Renal pelvis (tissue), 12 donors: ENCODE results near the gene CEMIP2. TPM values are rescaled to one million over a fixed set of nuclear protein-coding genes. Genes with fewer than 3 reads are reported as not detected.
"Not testable (repeated sequence)": the region's sequence is repeated elsewhere in the genome, so short reads cannot be mapped to it uniquely, and the experiment has no call there.

Experiments used
- DNase-seq: peaks from one replicate; pipeline ENCODE4 v3.0.0-alpha.2; 2013
- long read RNA-seq, 16 experiments: transcript quantifications; one replicate each; lab custom pipeline, GENCODE V29; 2026
- polyA plus RNA-seq, 3 donors: library from polyadenylated mRNA; unstranded; fragments of 120-200 nt; gene quantifications; one replicate each; pipeline ENCODE4 v1.2.1, GENCODE V29; 2013; ENCODE audit not compliant: insufficient read length in 3 of 3

Gene CEMIP2, protein sequence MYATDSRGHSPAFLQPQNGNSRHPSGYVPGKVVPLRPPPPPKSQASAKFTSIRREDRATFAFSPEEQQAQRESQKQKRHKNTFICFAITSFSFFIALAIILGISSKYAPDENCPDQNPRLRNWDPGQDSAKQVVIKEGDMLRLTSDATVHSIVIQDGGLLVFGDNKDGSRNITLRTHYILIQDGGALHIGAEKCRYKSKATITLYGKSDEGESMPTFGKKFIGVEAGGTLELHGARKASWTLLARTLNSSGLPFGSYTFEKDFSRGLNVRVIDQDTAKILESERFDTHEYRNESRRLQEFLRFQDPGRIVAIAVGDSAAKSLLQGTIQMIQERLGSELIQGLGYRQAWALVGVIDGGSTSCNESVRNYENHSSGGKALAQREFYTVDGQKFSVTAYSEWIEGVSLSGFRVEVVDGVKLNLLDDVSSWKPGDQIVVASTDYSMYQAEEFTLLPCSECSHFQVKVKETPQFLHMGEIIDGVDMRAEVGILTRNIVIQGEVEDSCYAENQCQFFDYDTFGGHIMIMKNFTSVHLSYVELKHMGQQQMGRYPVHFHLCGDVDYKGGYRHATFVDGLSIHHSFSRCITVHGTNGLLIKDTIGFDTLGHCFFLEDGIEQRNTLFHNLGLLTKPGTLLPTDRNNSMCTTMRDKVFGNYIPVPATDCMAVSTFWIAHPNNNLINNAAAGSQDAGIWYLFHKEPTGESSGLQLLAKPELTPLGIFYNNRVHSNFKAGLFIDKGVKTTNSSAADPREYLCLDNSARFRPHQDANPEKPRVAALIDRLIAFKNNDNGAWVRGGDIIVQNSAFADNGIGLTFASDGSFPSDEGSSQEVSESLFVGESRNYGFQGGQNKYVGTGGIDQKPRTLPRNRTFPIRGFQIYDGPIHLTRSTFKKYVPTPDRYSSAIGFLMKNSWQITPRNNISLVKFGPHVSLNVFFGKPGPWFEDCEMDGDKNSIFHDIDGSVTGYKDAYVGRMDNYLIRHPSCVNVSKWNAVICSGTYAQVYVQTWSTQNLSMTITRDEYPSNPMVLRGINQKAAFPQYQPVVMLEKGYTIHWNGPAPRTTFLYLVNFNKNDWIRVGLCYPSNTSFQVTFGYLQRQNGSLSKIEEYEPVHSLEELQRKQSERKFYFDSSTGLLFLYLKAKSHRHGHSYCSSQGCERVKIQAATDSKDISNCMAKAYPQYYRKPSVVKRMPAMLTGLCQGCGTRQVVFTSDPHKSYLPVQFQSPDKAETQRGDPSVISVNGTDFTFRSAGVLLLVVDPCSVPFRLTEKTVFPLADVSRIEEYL (N-terminal part only)
- 10 to 100 TPM; 23.7 to 29.7 (median 27.6) TPM for polyA plus RNA-seq
- long read RNA-seq, donor 1, partial matches to known transcripts, result 0 of 2 reads
- long read RNA-seq, donor 1, other reads (novel, unspliced or antisense), result 0 of 2 reads
- long read RNA-seq, donor 2, result 0 reads
- long read RNA-seq, donor 3, full-length matches to known transcripts, result 4 of 4 reads
- long read RNA-seq, donor 3, partial matches to known transcripts, result 0 of 4 reads
- long read RNA-seq, donor 3, other reads (novel, unspliced or antisense), result 0 of 4 reads
- long read RNA-seq, donor 4, result 0 reads
- long read RNA-seq, donor 5, full-length matches to known transcripts, result 1 of 1 reads
- long read RNA-seq, donor 5, partial matches to known transcripts, result 0 of 1 reads
- long read RNA-seq, donor 5, other reads (novel, unspliced or antisense), result 0 of 1 reads
- long read RNA-seq, donor 6, partial matches to known transcripts, result 0 of 3 reads
- long read RNA-seq, donor 6, other reads (novel, unspliced or antisense), result 0 of 3 reads
- long read RNA-seq, donor 7, full-length matches to known transcripts, result 4 of 4 reads
- long read RNA-seq, donor 7, partial matches to known transcripts, result 0 of 4 reads
- long read RNA-seq, donor 7, other reads (novel, unspliced or antisense), result 0 of 4 reads
- long read RNA-seq, donor 8, partial matches to known transcripts, result 0 of 2 reads
- long read RNA-seq, donor 8, other reads (novel, unspliced or antisense), result 0 of 2 reads
- long read RNA-seq, donor 9, result 0 reads
- long read RNA-seq, donor 10, partial matches to known transcripts, result 0 of 2 reads
- long read RNA-seq, donor 10, other reads (novel, unspliced or antisense), result 0 of 2 reads
- long read RNA-seq, donor 11, partial matches to known transcripts, result 0 of 2 reads
- long read RNA-seq, donor 11, other reads (novel, unspliced or antisense), result 0 of 2 reads
- long read RNA-seq, donor 12, partial matches to known transcripts, result 0 of 1 reads
- long read RNA-seq, donor 12, other reads (novel, unspliced or antisense), result 0 of 1 reads
- long read RNA-seq, donor 13, result 0 reads
- long read RNA-seq, donor 14, result 0 reads
- long read RNA-seq, donor 15, partial matches to known transcripts, result 0 of 2 reads
- long read RNA-seq, donor 15, other reads (novel, unspliced or antisense), result 0 of 2 reads
- long read RNA-seq, donor 16, result 0 reads

DNA sequence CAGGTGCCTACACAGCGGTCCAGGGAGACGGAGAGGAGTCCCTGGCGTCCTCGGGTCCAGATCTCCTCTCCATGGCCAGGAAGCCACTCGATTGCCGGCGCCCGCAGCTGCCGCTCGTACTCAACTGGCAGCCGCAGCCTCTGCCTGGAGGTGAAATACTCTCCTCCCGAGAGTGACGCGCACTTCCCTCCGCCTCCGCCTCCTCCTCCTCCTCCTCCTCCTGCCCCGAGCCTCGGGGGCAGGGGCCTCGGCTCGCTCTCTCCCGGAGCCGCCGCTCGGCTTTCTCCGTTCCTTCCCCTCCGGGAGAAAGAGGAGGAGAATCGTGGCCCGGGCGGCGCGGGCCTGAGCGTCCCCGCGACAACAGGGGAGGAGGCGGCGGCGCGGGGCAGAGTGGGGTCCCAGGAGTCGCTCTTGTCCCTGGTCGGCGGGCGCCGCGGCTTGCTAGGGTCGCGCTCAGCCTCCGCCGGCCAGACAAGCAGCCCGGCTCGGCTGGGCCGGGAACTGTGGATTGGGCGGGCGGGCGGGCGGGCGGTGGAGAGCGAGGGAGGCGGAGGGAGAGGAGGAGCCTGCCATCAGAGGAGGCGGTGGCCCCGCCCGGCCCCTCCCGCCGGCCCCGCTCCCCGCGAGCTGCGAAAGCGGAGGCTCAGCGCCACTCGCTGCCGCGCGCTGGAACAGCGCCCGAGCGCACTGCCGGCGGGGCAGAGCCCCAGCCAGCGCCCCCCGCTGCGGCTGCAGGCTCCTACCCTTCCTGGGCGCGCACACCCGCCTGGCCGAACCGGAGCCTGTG, at the start of gene CEMIP2:
Gene CEMIP2 (minus strand): TSS at position 126 of the 787 bp plus-strand sequence. CDS start 18,140 bp downstream, outside the sequence.
- peak; percentile 87 for DNase-seq

DNA sequence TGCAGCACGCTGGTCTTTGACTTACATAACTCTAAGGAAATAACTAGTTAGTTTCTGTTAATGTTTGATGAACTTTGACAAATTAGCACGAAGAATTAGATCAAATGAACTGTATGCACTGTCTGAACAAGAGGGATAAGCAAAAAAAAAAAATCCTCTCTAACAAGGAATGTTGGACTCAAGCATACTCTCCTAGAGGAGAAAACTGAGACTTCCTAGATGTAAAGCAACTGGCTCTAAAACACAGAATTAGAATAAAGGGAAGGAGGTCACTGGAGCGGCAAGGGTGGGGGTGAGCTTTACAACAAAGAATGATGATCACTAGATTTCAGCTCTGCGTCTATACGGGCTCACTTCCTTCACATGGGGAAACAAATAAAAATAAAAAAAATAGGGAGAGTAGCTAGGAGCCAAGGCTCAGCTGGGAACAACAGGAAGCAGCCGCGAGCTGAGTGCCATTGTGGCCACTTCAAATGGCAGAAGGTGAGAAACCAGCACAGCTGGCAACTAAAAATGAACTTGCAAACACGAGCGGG, 48.7 kb upstream of the CEMIP2 start:
- DNase-seq, result no peak

DNA sequence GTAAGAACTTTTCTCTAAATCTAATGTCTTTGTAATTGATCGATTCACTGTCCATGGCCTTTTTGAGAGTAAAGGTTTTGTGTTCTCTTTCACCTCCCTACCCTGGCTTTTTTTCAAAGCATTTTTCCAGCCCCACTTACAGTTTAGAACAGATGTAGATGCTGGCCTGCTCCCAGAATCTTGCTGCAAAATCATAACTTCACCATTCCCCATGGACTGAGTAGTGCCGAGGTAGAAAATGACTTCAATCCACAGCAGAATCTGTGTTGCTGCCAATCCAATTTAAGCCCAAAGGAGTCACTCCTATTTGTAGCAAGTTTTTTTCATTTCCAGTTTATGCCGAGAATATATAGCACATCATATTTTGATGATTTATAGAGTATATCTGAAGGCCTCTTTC, 46.5 kb upstream of the CEMIP2 start:
- DNase-seq, result no peak

DNA sequence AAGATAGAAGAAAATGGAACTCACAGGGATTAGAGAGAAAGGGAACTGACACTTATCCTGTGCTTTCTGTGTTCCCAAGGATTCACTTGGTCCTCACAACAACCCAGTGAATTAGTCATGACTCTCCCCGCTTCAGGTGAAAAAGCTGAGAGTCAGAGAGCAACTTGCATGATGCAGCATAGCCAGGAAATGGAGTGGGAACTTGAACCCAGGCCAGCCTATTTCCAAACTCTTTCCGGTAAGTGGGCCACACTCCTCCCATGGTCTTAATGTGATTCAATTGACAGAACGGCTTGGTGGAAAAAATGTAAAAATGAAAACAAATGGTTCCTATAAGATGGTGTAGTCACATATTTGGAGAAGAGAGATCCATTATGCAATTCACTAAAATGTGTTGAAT, 45.9 kb upstream of the CEMIP2 start:
- DNase-seq, result no peak

DNA sequence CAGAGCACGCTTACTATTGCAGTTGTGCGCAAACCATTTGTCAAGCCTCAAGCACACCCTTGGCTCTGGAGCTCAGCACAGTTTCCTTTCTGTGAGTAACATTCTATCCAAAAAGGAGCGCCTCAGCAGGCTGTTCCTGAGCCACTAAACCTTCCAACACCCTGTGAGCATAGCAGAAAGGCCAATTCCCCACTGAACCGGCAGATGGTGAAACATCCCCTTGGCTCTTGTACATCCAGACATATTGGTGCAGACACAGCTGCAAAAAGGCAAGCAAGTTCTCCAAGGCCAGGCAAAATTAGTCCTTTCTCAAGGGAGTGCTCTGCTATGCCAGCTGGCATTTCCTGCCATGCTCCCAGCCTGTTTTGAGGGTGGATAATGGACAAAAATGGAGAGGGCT, 44.1 kb upstream of the CEMIP2 start:
- DNase-seq, result no peak

DNA sequence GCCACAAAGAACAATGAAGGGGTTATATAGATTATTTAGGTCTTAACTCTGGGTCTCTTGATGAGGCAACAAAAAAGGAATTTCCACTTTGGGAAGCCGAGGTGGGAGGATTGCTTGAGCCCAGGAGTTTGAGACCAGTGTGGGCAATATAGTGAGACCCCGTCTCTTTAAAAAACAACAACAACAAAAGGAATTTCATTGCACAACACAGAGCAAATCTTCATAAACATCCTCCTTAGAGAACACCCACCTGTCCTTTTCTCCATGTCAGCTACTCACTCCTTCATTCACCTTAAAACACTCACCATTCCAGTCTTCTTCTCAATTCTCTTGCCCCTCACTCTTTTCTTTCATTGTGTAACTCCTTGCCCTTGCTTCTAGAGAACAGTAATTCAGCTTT, 39.8 kb upstream of the CEMIP2 start:
- DNase-seq, result no peak

DNA sequence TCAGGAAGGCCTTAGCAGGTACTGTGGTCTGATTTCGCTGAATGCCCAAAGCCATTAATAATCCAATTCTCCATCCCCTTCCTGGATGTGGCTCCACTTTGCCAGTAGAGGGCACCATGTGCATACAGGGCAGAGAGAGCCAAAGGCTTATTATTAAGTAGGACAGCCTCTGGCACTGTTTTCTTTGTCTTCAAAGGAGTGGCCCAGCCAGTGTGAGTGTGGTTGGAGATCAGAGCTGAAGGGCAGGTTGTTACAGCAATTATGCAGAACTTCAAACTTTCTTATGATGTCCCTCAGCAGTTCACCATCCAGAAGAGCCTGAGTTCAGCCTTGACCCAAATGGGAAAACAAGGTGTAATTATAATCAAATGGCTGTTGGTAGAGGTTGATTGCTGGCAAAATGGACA, 38.6 kb upstream of the CEMIP2 start:
- DNase-seq, result peak; percentile 37

DNA sequence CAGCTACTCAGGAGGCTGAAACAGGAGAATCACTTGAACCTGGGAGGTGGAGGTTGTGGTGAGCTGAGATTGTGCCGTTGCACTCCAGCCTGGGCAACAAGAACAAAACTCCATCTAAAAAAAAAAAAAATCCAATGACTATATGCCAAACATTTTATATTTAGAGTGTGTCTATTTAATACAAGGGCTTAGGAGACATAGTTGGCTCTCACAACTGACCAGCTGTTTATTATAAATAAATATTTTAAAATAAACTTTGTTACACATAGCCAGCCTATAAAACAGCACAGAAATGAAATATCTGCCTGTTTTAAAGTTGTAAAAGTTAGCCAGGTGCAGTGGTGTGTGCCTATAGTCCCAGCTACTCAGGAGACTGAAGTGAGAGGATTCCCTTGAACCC, 36.8 kb upstream of the CEMIP2 start:
- DNase-seq, result not testable (repeated sequence)

DNA sequence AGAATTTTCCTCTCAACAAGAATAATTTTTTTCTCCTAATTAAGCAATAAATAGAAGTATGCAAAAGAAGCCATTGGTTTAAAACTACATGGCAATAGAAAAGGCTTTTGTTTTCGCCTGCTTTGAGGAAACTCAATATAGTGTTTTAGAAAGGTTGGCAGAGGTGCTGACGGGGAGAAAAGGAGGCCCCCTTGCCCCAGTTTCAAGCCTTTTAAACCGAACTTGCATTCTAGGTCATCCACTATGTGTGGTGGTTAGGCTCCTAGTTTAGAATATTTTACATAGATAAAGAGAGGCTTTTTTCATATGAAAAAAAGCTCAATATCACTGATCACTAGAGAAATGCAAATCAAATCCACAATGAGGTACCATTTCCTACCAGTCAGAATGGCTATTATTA, 33.5 kb upstream of the CEMIP2 start:
- no peak for DNase-seq

DNA sequence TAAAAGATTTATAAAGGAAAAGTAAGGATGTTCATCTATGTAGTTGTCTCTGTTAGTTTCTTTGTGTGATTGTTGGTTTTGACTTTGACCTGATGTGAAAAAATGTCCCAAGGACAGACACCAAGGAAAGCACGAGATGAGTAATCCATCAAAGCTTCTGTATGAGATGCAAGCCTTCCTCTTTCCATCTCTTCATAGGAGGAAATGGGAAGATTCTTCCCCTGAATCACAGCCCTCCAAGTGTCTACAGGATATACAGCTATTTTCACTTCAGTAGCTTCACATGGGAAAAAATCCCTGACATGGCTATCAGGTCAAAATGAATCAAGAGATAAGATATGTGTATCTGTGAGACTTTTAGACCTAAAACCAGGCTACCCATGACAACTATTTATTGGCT, 29.0 kb upstream of the CEMIP2 start:
- no peak for DNase-seq

DNA sequence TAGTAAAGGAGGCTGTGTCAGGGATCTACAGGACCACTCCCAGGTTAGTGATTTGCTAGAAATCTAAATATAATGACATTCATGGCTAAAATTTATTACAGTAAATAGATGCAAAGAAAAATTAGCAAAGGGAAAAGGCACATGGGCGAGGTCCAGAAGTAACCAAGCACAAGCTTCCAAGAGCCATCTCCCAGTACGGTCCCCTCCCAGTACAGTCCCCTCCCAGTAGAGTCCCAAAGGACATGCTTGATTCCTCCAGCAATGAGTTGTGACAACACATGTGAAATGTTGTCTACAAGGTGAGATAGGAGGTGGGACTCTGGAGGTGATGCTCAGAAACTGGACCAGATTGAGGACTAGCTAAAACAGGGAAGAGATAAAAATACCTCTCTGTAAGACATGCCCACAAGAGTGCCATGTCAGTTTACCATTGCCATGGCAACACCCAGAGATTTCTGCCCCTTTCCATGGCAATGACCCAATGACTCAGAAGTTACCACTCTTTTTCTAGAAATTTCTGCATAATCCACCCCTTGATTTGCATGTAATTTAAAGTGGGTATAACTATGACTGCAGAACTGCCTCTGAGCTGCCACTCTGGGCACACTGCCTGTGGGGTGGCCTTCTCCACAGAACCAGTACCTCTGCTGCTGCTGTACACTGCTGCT, 27.9 kb upstream of the CEMIP2 start:
- no peak for DNase-seq

DNA sequence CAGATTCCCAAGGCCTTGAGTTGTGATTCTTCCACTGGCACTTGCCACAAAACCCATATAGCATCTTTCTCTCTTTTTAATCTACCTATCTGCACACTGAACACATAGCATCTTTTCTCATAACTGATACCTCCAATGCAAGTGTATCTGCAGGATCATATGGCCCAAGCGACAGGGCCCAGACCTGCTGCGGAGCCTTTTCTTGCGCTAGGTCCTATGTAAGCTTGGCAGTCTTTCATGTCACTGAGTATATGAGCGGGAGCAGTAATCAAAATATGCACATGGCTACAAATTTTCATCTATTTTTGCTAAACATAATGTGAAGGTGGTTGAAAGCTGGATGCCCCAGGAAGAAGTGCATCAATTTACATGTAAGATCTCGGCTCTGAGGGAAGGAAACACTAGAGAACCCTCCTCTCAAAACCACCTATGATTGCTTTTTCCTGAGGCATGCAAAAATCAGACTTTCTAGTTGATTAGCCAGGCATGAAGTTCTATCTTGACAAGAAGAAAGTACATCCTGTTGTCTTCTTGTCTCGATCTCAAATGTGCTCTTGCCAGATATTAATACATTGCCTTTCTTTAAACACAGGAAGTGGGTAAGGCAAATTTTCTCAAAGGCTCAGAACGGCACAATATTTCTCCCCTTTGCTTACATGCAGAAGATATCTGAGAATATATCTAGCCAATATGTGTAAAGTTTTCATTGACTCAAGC, 26.9 kb upstream of the CEMIP2 start:
- DNase-seq, result no peak

DNA sequence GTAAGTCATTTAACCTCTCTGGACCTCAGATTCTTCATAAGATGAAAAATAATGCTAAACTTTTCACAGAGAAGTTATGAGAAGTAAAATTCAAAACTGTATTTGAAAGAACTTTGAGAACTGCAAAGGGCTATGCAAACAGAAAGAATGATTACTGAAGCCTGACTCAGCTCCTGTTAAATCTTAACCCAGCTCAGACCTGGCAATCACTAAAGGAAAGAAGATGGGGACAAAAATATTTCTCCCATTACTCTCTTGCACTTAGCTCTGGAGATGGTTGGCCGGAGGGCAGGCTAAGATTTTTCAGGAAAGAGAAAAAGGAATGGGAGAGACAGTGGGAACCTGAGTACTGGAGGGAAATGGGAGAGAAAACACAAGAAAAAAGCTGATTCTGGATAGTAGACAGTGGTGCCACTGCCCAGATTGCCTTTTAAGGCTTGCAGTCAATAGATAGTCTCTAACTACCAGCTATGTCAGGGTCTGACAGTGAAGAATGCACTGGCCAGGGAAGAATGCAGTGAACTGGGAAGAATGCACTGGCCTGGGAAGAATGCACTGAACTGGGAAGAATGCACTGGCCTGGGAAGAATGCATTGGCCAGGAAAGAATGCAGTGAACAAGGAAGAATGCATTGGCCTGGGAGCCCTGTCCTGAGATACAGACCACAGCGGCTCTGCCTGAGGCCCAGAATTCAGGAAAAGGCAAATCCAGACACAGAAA, 25.2 kb upstream of the CEMIP2 start:
- peak; percentile 14 for DNase-seq

DNA sequence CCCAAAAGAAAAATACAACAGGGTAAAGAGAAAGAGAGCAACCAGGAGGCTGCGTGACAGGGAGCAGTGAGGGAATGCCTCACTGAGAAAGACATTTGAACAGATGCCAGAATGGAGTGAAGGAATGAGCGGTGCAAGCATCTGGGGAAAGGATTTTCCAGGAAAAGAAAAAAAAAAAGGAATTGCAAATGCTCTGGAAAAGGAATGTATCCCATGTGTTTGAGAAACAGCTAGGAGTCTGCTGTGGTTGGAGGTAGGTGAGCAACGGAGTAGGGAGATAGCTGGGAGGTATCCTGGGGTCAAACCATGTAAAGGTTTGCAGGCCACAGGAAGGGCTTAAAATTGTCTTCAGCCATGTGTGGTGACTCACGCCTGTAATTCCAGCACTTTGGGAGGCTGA, 23.6 kb upstream of the CEMIP2 start:
- DNase-seq, result no peak

DNA sequence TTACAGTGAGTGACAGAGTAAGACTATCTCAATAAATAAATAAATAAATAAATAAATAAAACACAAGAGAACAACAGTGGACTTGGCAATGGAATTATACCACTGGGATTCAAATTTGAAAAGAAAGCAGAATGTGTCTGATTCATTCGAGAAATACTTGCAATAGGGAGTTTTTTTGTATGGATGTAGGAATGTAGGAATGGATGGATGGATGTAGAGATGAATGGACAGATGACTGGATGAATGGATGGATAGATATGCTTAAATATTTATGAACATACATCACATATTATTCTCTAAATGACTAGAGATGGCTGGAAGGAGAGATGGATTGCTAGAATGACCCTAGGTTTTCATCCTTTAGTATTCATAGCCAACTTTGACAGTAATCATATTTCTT, 22.0 kb upstream of the CEMIP2 start:
- DNase-seq, result no peak

DNA sequence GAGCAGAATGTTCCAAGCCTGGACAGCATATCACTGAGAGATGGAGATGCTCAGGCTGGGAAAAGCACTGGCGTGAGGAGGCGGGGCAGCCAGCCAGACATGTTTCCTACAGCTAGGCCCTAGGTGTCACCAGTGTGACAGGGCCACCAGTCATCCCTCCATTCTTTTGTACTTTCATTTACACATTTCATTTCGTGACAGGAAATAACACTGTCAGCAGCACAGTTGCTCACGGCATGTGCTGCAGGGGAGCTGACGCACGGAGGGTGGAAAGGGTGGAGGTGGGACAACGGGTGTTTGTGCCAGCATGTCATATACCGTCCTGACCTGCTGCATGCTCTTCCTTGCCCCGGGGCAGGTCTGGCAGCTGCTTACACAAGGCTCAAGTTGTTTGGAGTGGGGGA, 14.8 kb upstream of the CEMIP2 start:
- no peak for DNase-seq
